Body of pancreas (tissue), 4 donors: ENCODE data around the gene ANKS1A. TPM values are rescaled to one million over a fixed set of nuclear protein-coding genes. Genes with fewer than 3 reads are reported as not detected.

ENCODE experiments used
- ATAC-seq: fragments of 150-250 bp; one replicate; pipeline ENCODE4 v1.9.1; 2016
- DNase-seq, 4 donors: peaks; one replicate each; pipeline ENCODE4 v3.0.0-alpha.2; 2019
- H3K27ac ChIP-seq, 4 donors: fragments of 200-600 bp; sonication (generic); 1 replicate in 3 of 4; 2 replicates in 1 of 4; pipeline versions ENCODE4 v1.5.1 to v1.6.1; 2016 to 2019; ENCODE audit warnings: mild to moderate bottlenecking in 1 of 4, mixed read lengths in 1 of 4, moderate library complexity in 1 of 4
- H3K27me3 ChIP-seq, 2 donors: fragments of 200-600 bp; sonication (generic); one replicate each; pipeline ENCODE4 v1.6.0; 2016; ENCODE audit warnings: mild to moderate bottlenecking in 1 of 2
- H3K36me3 ChIP-seq, 2 donors: fragments of 200-600 bp; sonication (generic); replicated peaks in 1 of 2; 2 replicates each; pipeline ENCODE4 v1.5.1; 2016; ENCODE audit warnings: low read depth in 2 of 2; ENCODE audit not compliant: insufficient read depth in 1 of 2
- H3K4me1 ChIP-seq: fragments of 200-600 bp; sonication (generic); one replicate; pipeline ENCODE4 v1.6.0; 2016
- H3K4me3 ChIP-seq, 2 donors: fragments of 200-600 bp; sonication (generic); 1 replicate in 1 of 2; 2 replicates in 1 of 2; pipeline ENCODE4 v1.5.1; 2016 to 2019
- H3K9me3 ChIP-seq, 3 donors: fragments of 200-600 bp; sonication (generic); 1 replicate in 2 of 3; 2 replicates in 1 of 3; pipeline ENCODE4 v1.5.1; 2016
- POLR2A ChIP-seq, 3 donors: fragments of 450-650 bp; IDR thresholded peaks; one replicate each; pipeline ENCODE4 v1.6.1; 2016; ENCODE audit warnings: antibody characterized with exemption in 3 of 3, mild to moderate bottlenecking in 2 of 3
- WGBS, 2 donors: methylation state at CpG; one replicate each; pipeline ENCODE4 v1.1.5; 2017; 5-methylcytosine and 5-hydroxymethylcytosine counted together
- intact Hi-C: fragments of 100-400 bp; cut with DNase I; formaldehyde crosslinking; loops from one replicate; pipeline ENCODE4 v1.15.1; 2023
- total RNA-seq, 2 donors: library from RNA; depleted of rRNA; stranded (reverse); fragments of >200 nt; gene quantifications; one replicate each; pipeline ENCODE4 v1.1.0, GENCODE V29; 2016
- TF ChIP-seq, protein P1 (sequence below), 7 experiments: fragments of 450-650 bp in 4 of 7; fragments of 200-600 bp in 3 of 7; sonication (generic) in 3 of 7; IDR thresholded peaks; one replicate each; pipeline ENCODE4 v1.5.1; 2016 to 2019; ENCODE audit warnings: antibody characterized with exemption in 7 of 7

The ANKS1A gene
- total RNA-seq, 2 donors from 2014 or later = 14.3 to 17.1 TPM

DNA sequence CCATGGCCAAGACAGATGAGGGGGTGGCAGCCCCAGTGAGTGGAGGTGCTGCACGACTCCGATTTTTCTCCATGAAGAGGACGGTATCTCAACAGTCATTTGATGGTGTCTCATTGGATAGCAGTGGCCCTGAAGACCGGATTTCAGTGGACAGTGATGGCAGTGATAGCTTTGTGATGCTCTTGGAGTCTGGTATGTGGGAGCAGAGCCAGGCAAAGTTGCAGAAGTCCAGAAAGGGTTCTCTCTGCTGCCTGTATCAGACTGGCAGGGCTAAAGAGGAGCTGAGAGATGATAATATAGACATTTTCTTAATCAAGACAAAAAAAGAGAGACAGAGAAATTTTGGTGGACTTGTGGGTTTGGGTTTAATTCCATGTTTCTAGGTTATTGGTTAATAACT lies 25.0 kb upstream of the ANKS1A start:
- WGBS, 2 donors = 79 to 81% methylated on average over 4 of the region's 4 CpGs
- TF ChIP-seq POLR2A (IDR thresholded peaks at IDR 0.05) = no peak
- TF ChIP-seq, protein P1, sequence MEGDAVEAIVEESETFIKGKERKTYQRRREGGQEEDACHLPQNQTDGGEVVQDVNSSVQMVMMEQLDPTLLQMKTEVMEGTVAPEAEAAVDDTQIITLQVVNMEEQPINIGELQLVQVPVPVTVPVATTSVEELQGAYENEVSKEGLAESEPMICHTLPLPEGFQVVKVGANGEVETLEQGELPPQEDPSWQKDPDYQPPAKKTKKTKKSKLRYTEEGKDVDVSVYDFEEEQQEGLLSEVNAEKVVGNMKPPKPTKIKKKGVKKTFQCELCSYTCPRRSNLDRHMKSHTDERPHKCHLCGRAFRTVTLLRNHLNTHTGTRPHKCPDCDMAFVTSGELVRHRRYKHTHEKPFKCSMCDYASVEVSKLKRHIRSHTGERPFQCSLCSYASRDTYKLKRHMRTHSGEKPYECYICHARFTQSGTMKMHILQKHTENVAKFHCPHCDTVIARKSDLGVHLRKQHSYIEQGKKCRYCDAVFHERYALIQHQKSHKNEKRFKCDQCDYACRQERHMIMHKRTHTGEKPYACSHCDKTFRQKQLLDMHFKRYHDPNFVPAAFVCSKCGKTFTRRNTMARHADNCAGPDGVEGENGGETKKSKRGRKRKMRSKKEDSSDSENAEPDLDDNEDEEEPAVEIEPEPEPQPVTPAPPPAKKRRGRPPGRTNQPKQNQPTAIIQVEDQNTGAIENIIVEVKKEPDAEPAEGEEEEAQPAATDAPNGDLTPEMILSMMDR (IDR thresholded peaks at IDR 0.05) = no peak
- Histone ChIP-seq H3K27me3 (no peaks in the 10 kb centered on the region), H3K4me3 (no peak overlapping the region), H3K36me3 (peaks cover 0 to 16% of the 10 kb centered on the region in 2 donors), H3K4me1 (no peaks in the 10 kb centered on the region), H3K27ac (no peak overlapping the region), H3K9me3 (no peaks in the 10 kb centered on the region)
- DNase-seq (no peak), ATAC-seq (no peak)
- intact Hi-C loops = no loop called here

DNA sequence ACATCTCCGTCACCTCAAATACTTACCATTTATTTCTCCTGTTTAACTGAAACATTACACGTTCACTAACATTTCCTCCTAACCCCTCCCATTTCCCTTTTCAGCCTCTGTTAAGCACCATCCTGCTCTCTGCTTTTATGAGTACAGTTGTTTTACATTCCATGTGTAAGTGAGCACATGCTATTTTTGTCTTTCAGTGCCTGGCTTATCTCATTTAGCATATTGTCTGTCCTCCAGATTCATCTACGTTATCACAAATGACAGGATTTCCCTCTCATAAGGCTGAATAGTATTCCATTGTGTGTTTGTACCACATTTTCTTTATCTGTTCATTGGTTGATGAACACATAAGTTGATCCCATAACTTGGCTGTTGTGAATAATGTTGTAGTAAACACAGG lies 23.9 kb upstream of the ANKS1A start:
- DNase-seq (no peak), ATAC-seq (no peak)
- intact Hi-C loops = no loop called here
- TF ChIP-seq, protein P1 (IDR thresholded peaks at IDR 0.05) = no peak
- TF ChIP-seq POLR2A (IDR thresholded peaks at IDR 0.05) = no peak
- 71 to 88% methylated on average over 3 of the region's 3 CpGs for WGBS, 2 donors
- Histone ChIP-seq H3K27ac (no peak overlapping the region), H3K36me3 (peaks cover 0 to 9% of the 10 kb centered on the region in 2 donors), H3K4me3 (no peak overlapping the region), H3K4me1 (no peaks in the 10 kb centered on the region), H3K27me3 (no peaks in the 10 kb centered on the region), H3K9me3 (no peaks in the 10 kb centered on the region)

DNA sequence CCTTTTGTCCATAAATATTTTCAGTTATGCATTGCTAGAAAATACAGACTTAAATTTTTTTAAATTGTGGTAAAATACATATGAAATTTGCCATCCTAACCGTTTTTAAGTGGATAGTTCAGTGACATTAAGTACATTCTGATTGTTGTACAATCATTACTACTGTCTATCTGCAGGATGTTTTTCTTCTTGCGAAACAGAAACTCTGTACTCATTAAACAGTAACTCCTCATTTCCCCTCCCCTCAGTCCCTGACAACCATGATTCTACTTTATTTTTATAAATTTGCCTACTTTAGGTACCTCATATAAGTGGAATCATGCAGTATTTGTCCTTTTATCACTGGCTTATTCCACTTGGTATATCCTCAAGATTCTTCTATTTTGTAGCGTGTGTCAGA lies 22.5 kb upstream of the ANKS1A start:
- Histone ChIP-seq H3K4me1 (no peaks in the 10 kb centered on the region), H3K27ac (no peak overlapping the region), H3K9me3 (no peaks in the 10 kb centered on the region), H3K36me3 (peaks cover 0 to 15% of the 10 kb centered on the region in 2 donors), H3K27me3 (no peaks in the 10 kb centered on the region), H3K4me3 (no peak overlapping the region)
- TF ChIP-seq, protein P1 (IDR thresholded peaks at IDR 0.05) = no peak
- no peak for TF ChIP-seq POLR2A (IDR thresholded peaks at IDR 0.05)
- DNase-seq (no peak), ATAC-seq (no peak)
- intact Hi-C loops = no loop called here
- 66 to 69% methylated on average over 3 of the region's 3 CpGs for WGBS, 2 donors

DNA sequence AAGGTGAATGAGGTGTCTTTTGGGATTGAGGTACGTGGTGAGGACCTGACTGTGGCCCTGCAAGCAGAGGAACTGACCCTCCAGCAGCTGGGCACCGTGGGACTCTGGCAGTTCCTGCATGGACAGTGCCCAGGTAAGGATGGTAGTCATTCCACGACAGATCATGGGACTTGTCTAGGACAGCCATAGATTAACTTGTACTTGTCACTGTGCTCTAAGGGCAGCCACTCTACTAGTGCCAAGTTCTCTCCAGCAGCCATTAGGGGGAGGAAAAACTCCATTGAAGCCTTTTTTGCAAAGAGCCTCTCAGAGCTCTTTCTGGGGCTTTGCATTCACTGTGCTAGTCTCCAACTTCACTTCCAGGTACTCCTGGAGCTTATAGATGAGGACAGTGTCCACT lies 21.6 kb upstream of the ANKS1A start:
- no peak overlapping the region for H3K4me3 ChIP-seq
- H3K27me3 ChIP-seq = no peaks in the 10 kb centered on the region
- no peak overlapping the region for H3K27ac ChIP-seq
- no peak for TF ChIP-seq POLR2A (IDR thresholded peaks at IDR 0.05)
- TF ChIP-seq, protein P1 (IDR thresholded peaks at IDR 0.05) = no peak
- no peak for DNase-seq
- no peaks in the 10 kb centered on the region for H3K9me3 ChIP-seq
- no peaks in the 10 kb centered on the region for H3K4me1 ChIP-seq
- intact Hi-C loops = no loop called here
- peaks cover 0 to 20% of the 10 kb centered on the region in 2 donors for H3K36me3 ChIP-seq
- 83 to 93% methylated on average over 1 to 3 of the region's 3 CpGs for WGBS, 2 donors
- ATAC-seq = no peak

DNA sequence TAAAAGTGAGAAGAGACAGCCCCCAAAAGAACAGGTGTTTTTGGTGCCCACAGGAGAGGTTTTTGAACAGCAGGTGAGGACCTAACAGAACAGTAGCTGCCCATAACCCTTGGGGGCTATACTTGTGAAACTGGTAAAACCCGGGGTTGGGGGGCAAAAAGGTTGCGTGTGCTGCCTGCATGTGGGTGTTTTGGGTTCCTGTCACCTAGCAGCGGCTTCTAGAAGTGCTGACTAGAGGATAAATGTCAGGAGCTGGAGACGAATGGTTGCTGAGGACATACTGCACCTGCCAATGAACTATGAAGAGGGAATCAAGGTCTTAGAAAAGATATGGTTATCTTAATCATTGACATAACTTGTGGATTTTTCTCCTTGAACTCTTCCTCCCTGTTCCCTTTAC lies 17.2 kb upstream of the ANKS1A start:
- ATAC-seq (no peak), DNase-seq (no peak)
- Histone ChIP-seq H3K4me3 (no peak overlapping the region), H3K27ac (no peak overlapping the region), H3K4me1 (no peaks in the 10 kb centered on the region), H3K27me3 (no peaks in the 10 kb centered on the region), H3K36me3 (peaks cover 0 to 32% of the 10 kb centered on the region in 2 donors), H3K9me3 (no peaks in the 10 kb centered on the region)
- intact Hi-C loops = loop anchor here (10.0 kb wide), 1 partner anchor 107 kb away; no protein-coding TSS in a partner anchor
- 86 to 87% methylated on average over 4 of the region's 4 CpGs for WGBS, 2 donors
- TF ChIP-seq, protein P1 (IDR thresholded peaks at IDR 0.05) = no peak
- TF ChIP-seq POLR2A (IDR thresholded peaks at IDR 0.05) = no peak
